Thyroid gland (tissue), 4 donors: ENCODE results near the gene TRAK2.

ENCODE experiments used
- CTCF ChIP-seq, 6 experiments: fragments of 200-600 bp in 3 of 6; fragments of 450-650 bp in 3 of 6; sonication (generic) in 3 of 6; IDR thresholded peaks; one replicate each; pipeline ENCODE4 v1.5.1; 2016 to 2019; ENCODE audit warnings: antibody characterized with exemption in 6 of 6, mild to moderate bottlenecking in 2 of 6, inconsistent platforms in 1 of 6, moderate library complexity in 1 of 6
- POLR2A ChIP-seq, 2 donors: fragments of 450-650 bp; IDR thresholded peaks; one replicate each; pipeline ENCODE4 v1.6.1; 2017; ENCODE audit warnings: antibody characterized with exemption in 2 of 2, mild to moderate bottlenecking in 2 of 2, moderate library complexity in 1 of 2

GRCh38 chr2:201344663-201345366, 106.4 kb downstream of the TRAK2 start:
- TF ChIP-seq CTCF (IDR thresholded peaks at IDR 0.05), result peak in 1 of 6 experiments; percentile 8
- no peak for TF ChIP-seq POLR2A (IDR thresholded peaks at IDR 0.05)
